Left lung (tissue), 10 donors: Measurements from ENCODE around the gene MIEF2. TPM values are rescaled to one million over a fixed set of nuclear protein-coding genes. Genes with fewer than 3 reads are reported as not detected.

ENCODE experiments used
- ATAC-seq: fragments of 200-7000 bp; cut with Tn5 transposase; one replicate; pipeline ENCODE4 v1.9.1; 2020; ENCODE audit warnings: moderate library complexity
- DNase-seq, 4 donors: peaks; one replicate each; pipeline ENCODE4 v3.0.0-alpha.2; 2013 to 2020
- H3K27ac ChIP-seq, 2 donors: fragments of 200-600 bp; sonication (generic) in 1 of 2; one replicate each; pipeline versions ENCODE4 v1.5.0 to v1.8.0; 2020 to 2021
- H3K27me3 ChIP-seq, 2 donors: fragments of 200-600 bp; sonication (generic) in 1 of 2; one replicate each; pipeline versions ENCODE4 v1.5.0 to v1.8.0; 2020 to 2021
- H3K36me3 ChIP-seq, 2 donors: fragments of 200-600 bp; sonication (generic) in 1 of 2; one replicate each; pipeline versions ENCODE4 v1.5.0 to v1.8.0; 2020 to 2021
- H3K4me1 ChIP-seq, 2 donors: fragments of 200-600 bp; one replicate each; pipeline ENCODE4 v1.8.0; 2021
- H3K4me3 ChIP-seq, 2 donors: fragments of 200-600 bp; sonication (generic) in 1 of 2; one replicate each; pipeline versions ENCODE4 v1.5.0 to v1.8.0; 2020 to 2021; ENCODE audit warnings: mild to moderate bottlenecking in 1 of 2
- H3K9me3 ChIP-seq, 2 donors: fragments of 200-600 bp; sonication (generic) in 1 of 2; one replicate each; pipeline versions ENCODE4 v1.5.0 to v1.8.0; 2020 to 2021
- CTCF ChIP-seq, 2 donors: fragments of 200-600 bp; sonication (generic) in 1 of 2; IDR thresholded peaks; one replicate each; pipeline versions ENCODE4 v1.5.0 to v1.8.0; 2021; ENCODE audit warnings: antibody characterized with exemption in 2 of 2
- intact Hi-C, 2 donors: fragments of 100-400 bp; cut with DNase I; formaldehyde crosslinking; loops; one replicate each; pipeline versions ENCODE4 v1.11.2 to v1.14.2; 2022
- polyA plus RNA-seq, 6 donors: library from polyadenylated mRNA; unstranded; fragments of 120-200 nt; gene quantifications; one replicate each; pipeline ENCODE4 v1.2.1, GENCODE V29; 2013; ENCODE audit not compliant: insufficient read length in 6 of 6
- total RNA-seq, 2 donors: library from RNA; stranded (reverse); fragmentation: NEBNext Ultra II Directional; extraction: Animal tissue kit (Norgen Biotek cat#: 25700); gene quantifications; one replicate each; pipeline ENCODE4 v1.2.1, GENCODE V29; 2021
- donor health status: DM: no; HTN: yes; CAD: no.
- donor health status: DM: no; HTN: no; CAD: no.

Gene MIEF2
- total and polyA plus RNA-seq, 8 donors: 8.3 to 16.3 (median 11.1) TPM

GRCh38 chr17:18236494-18236893 is 24.0 kb upstream of the MIEF2 start:
- TF ChIP-seq CTCF (IDR thresholded peaks at IDR 0.05): no peak
- H3K27me3 ChIP-seq: no peaks in the 10 kb centered on the region
- DNase-seq (no peak), ATAC-seq (no peak)
- intact Hi-C loops: no loop called here
- H3K9me3 ChIP-seq: no peaks in the 10 kb centered on the region
- H3K4me1 ChIP-seq: no peaks in the 10 kb centered on the region
- peaks cover 0 to 68% of the 10 kb centered on the region in 2 donors for H3K36me3 ChIP-seq
- no peak overlapping the region for H3K27ac ChIP-seq
- no peak overlapping the region for H3K4me3 ChIP-seq

GRCh38 chr17:18237461-18237860 is 23.0 kb upstream of the MIEF2 start:
- no peak overlapping the region for H3K4me3 ChIP-seq
- ATAC-seq (no peak), DNase-seq (no peak)
- H3K36me3 ChIP-seq: peaks cover 0 to 77% of the 10 kb centered on the region in 2 donors
- H3K4me1 ChIP-seq: no peaks in the 10 kb centered on the region
- intact Hi-C loops: no loop called here
- no peak for TF ChIP-seq CTCF (IDR thresholded peaks at IDR 0.05)
- no peak overlapping the region for H3K27ac ChIP-seq
- H3K27me3 ChIP-seq: no peaks in the 10 kb centered on the region
- no peaks in the 10 kb centered on the region for H3K9me3 ChIP-seq

- ATAC-seq (no peak), DNase-seq (no peak)
- Histone ChIP-seq H3K36me3 (peaks cover 0 to 81% of the 10 kb centered on the region in 2 donors), H3K27ac (no peak overlapping the region), H3K4me1 (no peaks in the 10 kb centered on the region), H3K4me3 (no peak overlapping the region), H3K9me3 (no peaks in the 10 kb centered on the region), H3K27me3 (no peaks in the 10 kb centered on the region)
- no peak for TF ChIP-seq CTCF (IDR thresholded peaks at IDR 0.05)
- intact Hi-C loops: no loop called here
These were observed 22.2 kb upstream of the MIEF2 start for GRCh38 chr17:18238299-18238698.

- Histone ChIP-seq H3K4me1 (no peaks in the 10 kb centered on the region), H3K9me3 (no peaks in the 10 kb centered on the region), H3K4me3 (no peak overlapping the region), H3K27ac (no peak overlapping the region), H3K36me3 (peaks cover 0 to 81% of the 10 kb centered on the region in 2 donors), H3K27me3 (no peaks in the 10 kb centered on the region)
- no peak for TF ChIP-seq CTCF (IDR thresholded peaks at IDR 0.05)
- DNase-seq (no peak), ATAC-seq (no peak)
- intact Hi-C loops: no loop called here
These were observed 20.0 kb upstream of the MIEF2 start for GRCh38 chr17:18240449-18240848.

GRCh38 chr17:18241229-18241871 is 19.1 kb upstream of the MIEF2 start:
- TF ChIP-seq CTCF (IDR thresholded peaks at IDR 0.05): no peak
- H3K9me3 ChIP-seq: no peaks in the 10 kb centered on the region
- H3K4me3 ChIP-seq: no peak overlapping the region
- H3K4me1 ChIP-seq: no peaks in the 10 kb centered on the region
- H3K27ac ChIP-seq: no peak overlapping the region
- intact Hi-C loops: no loop called here
- ATAC-seq (no peak), DNase-seq (no peak)
- H3K36me3 ChIP-seq: peaks cover 0 to 81% of the 10 kb centered on the region in 2 donors
- H3K27me3 ChIP-seq: no peaks in the 10 kb centered on the region
